ENCODE results near the gene TLK1.

Gene TLK1

GRCh38 chr2:170963386-170963785 is 197.3 kb downstream of the TLK1 start:
- no peak for DNase-seq

- DNase-seq: no peak
Observed at GRCh38 chr2:170953941-170954340, 206.8 kb downstream of the TLK1 start.

GRCh38 chr2:170950221-170950761 is 210.4 kb downstream of the TLK1 start:
- no peak for DNase-seq

GRCh38 chr2:170949415-170949814 is 211.3 kb downstream of the TLK1 start:
- no peak for DNase-seq

- no peak for DNase-seq
Observed at GRCh38 chr2:170944545-170944944, 216.1 kb downstream of the TLK1 start.

- no peak for DNase-seq
Observed at GRCh38 chr2:170943596-170943995, 217.1 kb downstream of the TLK1 start.

- DNase-seq: no peak
Observed at GRCh38 chr2:170943041-170943440, 217.7 kb downstream of the TLK1 start.

- no peak for DNase-seq
Observed at GRCh38 chr2:170942615-170943014, 218.1 kb downstream of the TLK1 start.

Data from NCI-H526 treated with DMSO at 0.1 percent for 48 hours (cell line).